Activated naive CD4-positive, alpha-beta T cell treated with anti-CD3 and anti-CD28 coated beads, Interleukin-2, amount 10 ng/mL, durations not matched to agents 5 hours and 36 hours (primary cell): ENCODE results near the gene RC3H1. TPM values are rescaled to one million over a fixed set of nuclear protein-coding genes. Genes with fewer than 3 reads are reported as not detected.

Source experiments
- total RNA-seq, 2 experiments: library from RNA; stranded (reverse); gene quantifications; one replicate each; pipeline ENCODE4 v1.2.3, GENCODE V29; 2021

RC3H1 gene
- 10 to 100 TPM; 30.5 to 33.8 TPM for total RNA-seq

GRCh38 chr1:174022080-174022975 lies at the start of gene RC3H1:
Gene RC3H1, minus strand, starts transcription at chr1:174022357. Its CDS starts 29,372 bp downstream, at chr1:173992985.

GRCh38 chr1:173917149-173917548 lies 105.0 kb downstream of the RC3H1 start, which contains the start of gene SERPINC1:
Gene SERPINC1, minus strand, starts transcription at chr1:173917327. Its CDS starts 68 bp downstream, at chr1:173917259.

Other genes with a start within 250 kb of the RC3H1 start
- gene DARS2, start 197.7 kb downstream of the RC3H1 start, total RNA-seq: 10 to 100 TPM; 19.8 to 21.4 TPM
- gene CENPL, start 197.5 kb downstream of the RC3H1 start, total RNA-seq: 10 to 100 TPM; 22.1 to 22.4 TPM
- gene GAS5, start 154.4 kb downstream of the RC3H1 start, total RNA-seq: 100 to 1,000 TPM; 488 to 496 TPM
- gene ZBTB37, start 154.0 kb downstream of the RC3H1 start, total RNA-seq: 10 to 100 TPM; 11.0 to 13.0 TPM
- not detected for gene SERPINC1, start 105.0 kb downstream of the RC3H1 start, total RNA-seq
- gene RABGAP1L, start 137.2 kb upstream of the RC3H1 start, total RNA-seq: 10 to 100 TPM; 51.2 to 55.8 TPM